Measurements from ENCODE around the gene PROX1.

Gene PROX1

DNA sequence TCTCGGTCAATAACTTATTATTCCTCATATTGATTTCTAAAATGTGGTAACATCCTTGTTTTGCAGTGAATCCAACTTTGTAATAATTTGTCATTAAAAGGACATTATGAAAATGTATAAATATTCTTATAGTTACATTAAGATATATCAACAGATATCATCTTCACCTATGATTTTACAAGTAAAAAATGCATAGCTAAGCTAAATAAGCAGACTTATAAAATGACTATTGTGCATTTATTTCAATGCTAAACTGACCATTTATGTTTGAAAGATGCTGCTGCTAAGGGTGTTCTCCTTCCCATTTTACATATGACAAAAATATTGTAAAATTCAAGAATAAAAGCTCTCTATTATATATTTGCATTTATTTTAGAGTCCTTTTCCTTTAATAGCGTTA lies 7.8 kb downstream of the PROX1 start:
- TF ChIP-seq BACH2 (CRISPR knock-in tag; IDR thresholded peaks at IDR 0.05; ENCODE audit: borderline replicate concordance): no peak
- TF ChIP-seq ZNF70 (CRISPR knock-in tag; IDR thresholded peaks at IDR 0.05): no peak
- TF ChIP-seq CSDC2 (CRISPR knock-in tag; IDR thresholded peaks at IDR 0.05): no peak
- TF ChIP-seq, protein P1, sequence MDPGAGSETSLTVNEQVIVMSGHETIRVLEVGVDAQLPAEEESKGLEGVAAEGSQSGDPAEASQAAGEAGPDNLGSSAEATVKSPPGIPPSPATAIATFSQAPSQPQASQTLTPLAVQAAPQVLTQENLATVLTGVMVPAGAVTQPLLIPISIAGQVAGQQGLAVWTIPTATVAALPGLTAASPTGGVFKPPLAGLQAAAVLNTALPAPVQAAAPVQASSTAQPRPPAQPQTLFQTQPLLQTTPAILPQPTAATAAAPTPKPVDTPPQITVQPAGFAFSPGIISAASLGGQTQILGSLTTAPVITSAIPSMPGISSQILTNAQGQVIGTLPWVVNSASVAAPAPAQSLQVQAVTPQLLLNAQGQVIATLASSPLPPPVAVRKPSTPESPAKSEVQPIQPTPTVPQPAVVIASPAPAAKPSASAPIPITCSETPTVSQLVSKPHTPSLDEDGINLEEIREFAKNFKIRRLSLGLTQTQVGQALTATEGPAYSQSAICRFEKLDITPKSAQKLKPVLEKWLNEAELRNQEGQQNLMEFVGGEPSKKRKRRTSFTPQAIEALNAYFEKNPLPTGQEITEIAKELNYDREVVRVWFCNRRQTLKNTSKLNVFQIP (CRISPR knock-in tag; IDR thresholded peaks at IDR 0.05; ENCODE audit: borderline replicate concordance, low read depth): no peak
- TF ChIP-seq ZFP30 (CRISPR knock-in tag; IDR thresholded peaks at IDR 0.05): no peak
- TF ChIP-seq PPARA (CRISPR knock-in tag; IDR thresholded peaks at IDR 0.05; ENCODE audit: borderline replicate concordance): no peak
- no peak for ATAC-seq

DNA sequence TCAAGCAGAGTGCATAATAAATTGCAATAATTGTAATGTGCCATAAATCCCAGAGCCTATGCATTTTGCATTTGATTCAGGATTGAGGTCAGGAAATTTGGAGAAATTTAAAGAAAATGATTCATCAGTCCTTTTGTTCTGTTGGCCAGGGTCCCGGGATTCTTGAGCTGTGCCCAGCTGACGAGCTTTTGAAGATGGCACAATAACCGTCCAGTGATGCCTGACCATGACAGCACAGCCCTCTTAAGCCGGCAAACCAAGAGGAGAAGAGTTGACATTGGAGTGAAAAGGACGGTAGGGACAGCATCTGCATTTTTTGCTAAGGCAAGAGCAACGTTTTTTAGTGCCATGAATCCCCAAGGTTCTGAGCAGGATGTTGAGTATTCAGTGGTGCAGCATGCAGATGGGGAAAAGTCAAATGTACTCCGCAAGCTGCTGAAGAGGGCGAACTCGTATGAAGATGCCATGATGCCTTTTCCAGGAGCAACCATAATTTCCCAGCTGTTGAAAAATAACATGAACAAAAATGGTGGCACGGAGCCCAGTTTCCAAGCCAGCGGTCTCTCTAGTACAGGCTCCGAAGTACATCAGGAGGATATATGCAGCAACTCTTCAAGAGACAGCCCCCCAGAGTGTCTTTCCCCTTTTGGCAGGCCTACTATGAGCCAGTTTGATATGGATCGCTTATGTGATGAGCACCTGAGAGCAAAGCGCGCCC lies 8.7 kb downstream of the PROX1 start:
- no peak for ATAC-seq
- TF ChIP-seq, protein P2, sequence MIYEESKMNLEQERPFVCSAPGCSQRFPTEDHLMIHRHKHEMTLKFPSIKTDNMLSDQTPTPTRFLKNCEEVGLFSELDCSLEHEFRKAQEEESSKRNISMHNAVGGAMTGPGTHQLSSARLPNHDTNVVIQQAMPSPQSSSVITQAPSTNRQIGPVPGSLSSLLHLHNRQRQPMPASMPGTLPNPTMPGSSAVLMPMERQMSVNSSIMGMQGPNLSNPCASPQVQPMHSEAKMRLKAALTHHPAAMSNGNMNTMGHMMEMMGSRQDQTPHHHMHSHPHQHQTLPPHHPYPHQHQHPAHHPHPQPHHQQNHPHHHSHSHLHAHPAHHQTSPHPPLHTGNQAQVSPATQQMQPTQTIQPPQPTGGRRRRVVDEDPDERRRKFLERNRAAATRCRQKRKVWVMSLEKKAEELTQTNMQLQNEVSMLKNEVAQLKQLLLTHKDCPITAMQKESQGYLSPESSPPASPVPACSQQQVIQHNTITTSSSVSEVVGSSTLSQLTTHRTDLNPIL (CRISPR knock-in tag; IDR thresholded peaks at IDR 0.05; ENCODE audit: low read depth): no peak
- no peak for TF ChIP-seq ZNF565 (CRISPR knock-in tag; conservative IDR thresholded peaks at IDR 0.05; ENCODE audit: low read depth)
- TF ChIP-seq BACH2 (CRISPR knock-in tag; IDR thresholded peaks at IDR 0.05; ENCODE audit: borderline replicate concordance): no peak
- no peak for TF ChIP-seq GLIS3 (CRISPR knock-in tag; IDR thresholded peaks at IDR 0.05)
- no peak for TF ChIP-seq ZFP3 (CRISPR knock-in tag; IDR thresholded peaks at IDR 0.05)
- no peak for TF ChIP-seq ARNTL (CRISPR knock-in tag; IDR thresholded peaks at IDR 0.05; ENCODE audit: borderline replicate concordance, low read depth)
- TF ChIP-seq, protein P1 (CRISPR knock-in tag; IDR thresholded peaks at IDR 0.05; ENCODE audit: borderline replicate concordance, low read depth): no peak
- TF ChIP-seq ZNF8 (CRISPR knock-in tag; IDR thresholded peaks at IDR 0.05): no peak
- TF ChIP-seq RARB (CRISPR knock-in tag; IDR thresholded peaks at IDR 0.05): no peak
- no peak for TF ChIP-seq ISL1 (CRISPR knock-in tag; IDR thresholded peaks at IDR 0.05)
- no peak for TF ChIP-seq SNAI2 (CRISPR knock-in tag; IDR thresholded peaks at IDR 0.05)
- TF ChIP-seq PPARA (CRISPR knock-in tag; IDR thresholded peaks at IDR 0.05; ENCODE audit: borderline replicate concordance): no peak
- TF ChIP-seq ESRRG (CRISPR knock-in tag; IDR thresholded peaks at IDR 0.05): no peak
- no peak for TF ChIP-seq ZC3H10 (CRISPR knock-in tag; IDR thresholded peaks at IDR 0.05)
- no peak for TF ChIP-seq TOX (CRISPR knock-in tag; IDR thresholded peaks at IDR 0.05; ENCODE audit: borderline replicate concordance)
- TF ChIP-seq CSDC2 (CRISPR knock-in tag; IDR thresholded peaks at IDR 0.05): no peak
- no peak for TF ChIP-seq ZFP30 (CRISPR knock-in tag; IDR thresholded peaks at IDR 0.05)
- no peak for TF ChIP-seq ZNF70 (CRISPR knock-in tag; IDR thresholded peaks at IDR 0.05)
- TF ChIP-seq, protein P3, sequence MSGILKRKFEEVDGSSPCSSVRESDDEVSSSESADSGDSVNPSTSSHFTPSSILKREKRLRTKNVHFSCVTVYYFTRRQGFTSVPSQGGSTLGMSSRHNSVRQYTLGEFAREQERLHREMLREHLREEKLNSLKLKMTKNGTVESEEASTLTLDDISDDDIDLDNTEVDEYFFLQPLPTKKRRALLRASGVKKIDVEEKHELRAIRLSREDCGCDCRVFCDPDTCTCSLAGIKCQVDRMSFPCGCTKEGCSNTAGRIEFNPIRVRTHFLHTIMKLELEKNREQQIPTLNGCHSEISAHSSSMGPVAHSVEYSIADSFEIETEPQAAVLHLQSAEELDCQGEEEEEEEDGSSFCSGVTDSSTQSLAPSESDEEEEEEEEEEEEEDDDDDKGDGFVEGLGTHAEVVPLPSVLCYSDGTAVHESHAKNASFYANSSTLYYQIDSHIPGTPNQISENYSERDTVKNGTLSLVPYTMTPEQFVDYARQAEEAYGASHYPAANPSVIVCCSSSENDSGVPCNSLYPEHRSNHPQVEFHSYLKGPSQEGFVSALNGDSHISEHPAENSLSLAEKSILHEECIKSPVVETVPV (CRISPR knock-in tag; IDR thresholded peaks at IDR 0.05): no peak

DNA sequence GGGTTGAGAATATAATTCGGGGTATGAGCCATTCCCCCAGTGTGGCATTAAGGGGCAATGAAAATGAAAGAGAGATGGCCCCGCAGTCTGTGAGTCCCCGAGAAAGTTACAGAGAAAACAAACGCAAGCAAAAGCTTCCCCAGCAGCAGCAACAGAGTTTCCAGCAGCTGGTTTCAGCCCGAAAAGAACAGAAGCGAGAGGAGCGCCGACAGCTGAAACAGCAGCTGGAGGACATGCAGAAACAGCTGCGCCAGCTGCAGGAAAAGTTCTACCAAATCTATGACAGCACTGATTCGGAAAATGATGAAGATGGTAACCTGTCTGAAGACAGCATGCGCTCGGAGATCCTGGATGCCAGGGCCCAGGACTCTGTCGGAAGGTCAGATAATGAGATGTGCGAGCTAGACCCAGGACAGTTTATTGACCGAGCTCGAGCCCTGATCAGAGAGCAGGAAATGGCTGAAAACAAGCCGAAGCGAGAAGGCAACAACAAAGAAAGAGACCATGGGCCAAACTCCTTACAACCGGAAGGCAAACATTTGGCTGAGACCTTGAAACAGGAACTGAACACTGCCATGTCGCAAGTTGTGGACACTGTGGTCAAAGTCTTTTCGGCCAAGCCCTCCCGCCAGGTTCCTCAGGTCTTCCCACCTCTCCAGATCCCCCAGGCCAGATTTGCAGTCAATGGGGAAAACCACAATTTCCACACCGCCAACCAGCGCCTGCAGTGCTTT lies 9.4 kb downstream of the PROX1 start:
- ATAC-seq: no peak
- TF ChIP-seq ESRRG (CRISPR knock-in tag; IDR thresholded peaks at IDR 0.05) (no peak), TOX (CRISPR knock-in tag; IDR thresholded peaks at IDR 0.05; ENCODE audit: borderline replicate concordance) (no peak), ISL1 (CRISPR knock-in tag; IDR thresholded peaks at IDR 0.05) (no peak), BACH2 (CRISPR knock-in tag; IDR thresholded peaks at IDR 0.05; ENCODE audit: borderline replicate concordance) (no peak), ZNF8 (CRISPR knock-in tag; IDR thresholded peaks at IDR 0.05) (no peak), PPARA (CRISPR knock-in tag; IDR thresholded peaks at IDR 0.05; ENCODE audit: borderline replicate concordance) (no peak), GLIS3 (CRISPR knock-in tag; IDR thresholded peaks at IDR 0.05) (no peak), SNAI2 (CRISPR knock-in tag; IDR thresholded peaks at IDR 0.05) (no peak), ZFP30 (CRISPR knock-in tag; IDR thresholded peaks at IDR 0.05) (no peak), TCF4 (CRISPR knock-in tag; IDR thresholded peaks at IDR 0.05; ENCODE audit: borderline replicate concordance) (no peak), RARB (CRISPR knock-in tag; IDR thresholded peaks at IDR 0.05) (no peak), CSDC2 (CRISPR knock-in tag; IDR thresholded peaks at IDR 0.05) (no peak), ZNF565 (CRISPR knock-in tag; conservative IDR thresholded peaks at IDR 0.05; ENCODE audit: low read depth) (no peak), ZNF70 (CRISPR knock-in tag; IDR thresholded peaks at IDR 0.05) (no peak)
- TF ChIP-seq, protein P4, sequence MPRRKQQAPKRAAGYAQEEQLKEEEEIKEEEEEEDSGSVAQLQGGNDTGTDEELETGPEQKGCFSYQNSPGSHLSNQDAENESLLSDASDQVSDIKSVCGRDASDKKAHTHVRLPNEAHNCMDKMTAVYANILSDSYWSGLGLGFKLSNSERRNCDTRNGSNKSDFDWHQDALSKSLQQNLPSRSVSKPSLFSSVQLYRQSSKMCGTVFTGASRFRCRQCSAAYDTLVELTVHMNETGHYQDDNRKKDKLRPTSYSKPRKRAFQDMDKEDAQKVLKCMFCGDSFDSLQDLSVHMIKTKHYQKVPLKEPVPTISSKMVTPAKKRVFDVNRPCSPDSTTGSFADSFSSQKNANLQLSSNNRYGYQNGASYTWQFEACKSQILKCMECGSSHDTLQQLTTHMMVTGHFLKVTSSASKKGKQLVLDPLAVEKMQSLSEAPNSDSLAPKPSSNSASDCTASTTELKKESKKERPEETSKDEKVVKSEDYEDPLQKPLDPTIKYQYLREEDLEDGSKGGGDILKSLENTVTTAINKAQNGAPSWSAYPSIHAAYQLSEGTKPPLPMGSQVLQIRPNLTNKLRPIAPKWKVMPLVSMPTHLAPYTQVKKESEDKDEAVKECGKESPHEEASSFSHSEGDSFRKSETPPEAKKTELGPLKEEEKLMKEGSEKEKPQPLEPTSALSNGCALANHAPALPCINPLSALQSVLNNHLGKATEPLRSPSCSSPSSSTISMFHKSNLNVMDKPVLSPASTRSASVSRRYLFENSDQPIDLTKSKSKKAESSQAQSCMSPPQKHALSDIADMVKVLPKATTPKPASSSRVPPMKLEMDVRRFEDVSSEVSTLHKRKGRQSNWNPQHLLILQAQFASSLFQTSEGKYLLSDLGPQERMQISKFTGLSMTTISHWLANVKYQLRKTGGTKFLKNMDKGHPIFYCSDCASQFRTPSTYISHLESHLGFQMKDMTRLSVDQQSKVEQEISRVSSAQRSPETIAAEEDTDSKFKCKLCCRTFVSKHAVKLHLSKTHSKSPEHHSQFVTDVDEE (CRISPR knock-in tag; IDR thresholded peaks at IDR 0.05): no peak
- TF ChIP-seq, protein P3 (CRISPR knock-in tag; IDR thresholded peaks at IDR 0.05): no peak
